Muscle layer of duodenum (tissue), 2 donors: ENCODE results near the gene MAP7.

Experiments
- H3K27ac ChIP-seq: one replicate; pipeline ENCODE4 v1.7.0; 2013; ENCODE audit warnings: mild to moderate bottlenecking, low read length
- H3K27me3 ChIP-seq: one replicate; pipeline ENCODE4 v1.7.0; 2013; ENCODE audit warnings: low read depth, mild to moderate bottlenecking, control low read depth, low read length
- H3K36me3 ChIP-seq, 2 donors: one replicate each; pipeline ENCODE4 v1.7.0; 2013; ENCODE audit warnings: low read length in 2 of 2, control low read depth in 1 of 2, mild to moderate bottlenecking in 1 of 2; ENCODE audit not compliant: insufficient read depth in 2 of 2, control insufficient read depth in 1 of 2
- H3K4me1 ChIP-seq, 2 donors: one replicate each; pipeline ENCODE4 v1.7.0; 2013; ENCODE audit warnings: low read length in 2 of 2, mild to moderate bottlenecking in 2 of 2, control low read depth in 1 of 2, moderate library complexity in 1 of 2; ENCODE audit not compliant: insufficient read depth in 2 of 2, control insufficient read depth in 1 of 2
- H3K4me3 ChIP-seq, 2 donors: one replicate each; pipeline ENCODE4 v1.7.0; 2013; ENCODE audit warnings: low read length in 2 of 2, low read depth in 1 of 2, mild to moderate bottlenecking in 1 of 2
- H3K9me3 ChIP-seq, 2 donors: one replicate each; pipeline ENCODE4 v1.7.0; 2013; ENCODE audit warnings: low read length in 2 of 2, control low read depth in 1 of 2, mild to moderate bottlenecking in 1 of 2; ENCODE audit not compliant: control insufficient read depth in 1 of 2
- donor health status: healthy.

Gene MAP7

DNA sequence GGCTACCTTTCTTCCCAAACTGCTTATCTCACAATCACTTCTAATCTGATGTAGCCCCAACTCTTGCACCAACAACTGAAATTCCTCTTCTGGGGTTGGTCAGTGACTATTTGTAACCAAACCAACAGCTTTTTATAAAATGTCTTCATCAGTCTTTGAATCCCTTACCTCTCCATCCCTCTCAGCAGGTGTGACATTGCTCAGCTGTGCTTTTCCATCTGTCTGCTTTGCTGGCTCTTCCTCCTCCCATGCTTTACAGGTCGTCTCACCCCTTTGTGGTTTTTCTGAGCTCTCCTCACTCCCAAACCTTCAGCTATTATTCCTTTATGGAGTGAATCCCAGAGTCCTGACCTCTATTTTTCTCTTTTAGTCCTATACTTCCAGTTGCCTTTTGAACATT, 5.9 kb downstream of the MAP7 start:
- Histone ChIP-seq H3K27me3 (no peaks in the 10 kb centered on the region), H3K4me3 (no peak overlapping the region), H3K4me1 (peaks cover 0 to under 1% of the 10 kb centered on the region in 2 donors), H3K9me3 (no peaks in the 10 kb centered on the region), H3K36me3 (no peaks in the 10 kb centered on the region), H3K27ac (no peak overlapping the region)

GRCh38 chr6:136541395-136541794, 8.8 kb downstream of the MAP7 start:
- H3K27ac ChIP-seq = no peak overlapping the region
- H3K9me3 ChIP-seq = no peaks in the 10 kb centered on the region
- H3K4me3 ChIP-seq = no peak overlapping the region
- no peaks in the 10 kb centered on the region for H3K36me3 ChIP-seq
- no peaks in the 10 kb centered on the region for H3K4me1 ChIP-seq
- H3K27me3 ChIP-seq = no peaks in the 10 kb centered on the region

DNA sequence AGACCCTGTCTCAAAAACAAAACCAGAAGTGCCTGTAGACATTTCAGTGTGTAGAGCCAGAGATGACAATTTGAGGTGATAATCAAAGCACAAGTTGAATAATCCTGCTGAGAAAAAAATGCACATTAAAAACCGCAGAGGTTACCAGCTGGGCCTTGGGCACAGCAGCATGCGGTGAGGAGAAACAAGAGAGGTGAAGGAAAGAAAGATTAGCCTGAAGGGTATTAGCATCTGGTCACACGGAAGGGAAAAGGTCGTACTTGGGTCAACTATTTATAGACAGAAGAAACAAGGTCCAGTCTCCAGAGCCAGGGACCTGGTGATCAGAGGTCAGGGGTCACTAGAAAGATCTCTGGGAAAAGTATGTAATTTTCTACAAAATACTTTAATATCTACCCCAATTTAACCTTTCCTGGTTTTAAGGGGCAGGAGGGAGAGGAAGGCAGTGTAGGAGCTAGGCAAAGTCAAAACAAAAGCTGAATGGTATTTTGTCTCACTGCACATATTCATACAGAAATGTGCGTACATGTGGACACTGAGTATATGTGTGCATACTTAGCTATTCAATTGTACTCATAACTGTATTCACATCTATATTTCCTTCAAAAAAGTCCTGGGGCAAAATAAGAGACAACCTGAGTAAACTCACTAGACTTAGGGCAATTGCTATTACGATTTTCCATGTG, 10.1 kb downstream of the MAP7 start:
- no peak overlapping the region for H3K27ac ChIP-seq
- no peaks in the 10 kb centered on the region for H3K27me3 ChIP-seq
- no peaks in the 10 kb centered on the region for H3K4me1 ChIP-seq

DNA sequence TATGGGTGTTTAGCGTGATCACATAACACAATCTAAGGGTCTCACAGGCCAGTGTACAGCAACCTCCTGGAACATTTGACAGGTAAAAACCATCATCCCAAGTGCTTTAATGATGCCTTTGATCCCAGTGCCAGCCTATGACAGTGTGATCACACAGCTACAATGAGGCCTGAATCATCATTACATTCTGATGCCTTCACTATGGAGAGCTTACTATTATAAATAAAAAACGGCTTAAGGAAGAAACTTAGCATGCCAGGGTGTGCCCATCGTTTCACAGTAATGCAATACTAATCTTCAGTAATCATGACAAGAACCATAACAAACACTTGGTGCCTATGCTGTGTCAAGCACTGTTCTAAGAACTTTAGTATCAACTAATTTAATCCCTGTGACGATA, 11.4 kb downstream of the MAP7 start:
- H3K27me3 ChIP-seq = no peaks in the 10 kb centered on the region
- H3K27ac ChIP-seq = no peak overlapping the region
- H3K9me3 ChIP-seq = no peaks in the 10 kb centered on the region
- no peak overlapping the region for H3K4me3 ChIP-seq
- H3K36me3 ChIP-seq = no peaks in the 10 kb centered on the region
- no peaks in the 10 kb centered on the region for H3K4me1 ChIP-seq

More for the DNA sequence above, 10.1 kb downstream of the MAP7 start:
- Histone ChIP-seq H3K36me3 (no peaks in the 10 kb centered on the region), H3K4me3 (no peak overlapping the region), H3K9me3 (no peaks in the 10 kb centered on the region)

- Histone ChIP-seq H3K9me3 (no peaks in the 10 kb centered on the region), H3K36me3 (no peaks in the 10 kb centered on the region), H3K27me3 (no peaks in the 10 kb centered on the region), H3K27ac (no peak overlapping the region), H3K4me1 (no peaks in the 10 kb centered on the region), H3K4me3 (no peak overlapping the region)
Observed at GRCh38 chr6:136535880-136536650, 14.2 kb downstream of the MAP7 start.

- H3K27me3 ChIP-seq = no peaks in the 10 kb centered on the region
- no peaks in the 10 kb centered on the region for H3K36me3 ChIP-seq
- H3K4me1 ChIP-seq = no peaks in the 10 kb centered on the region
- no peak overlapping the region for H3K27ac ChIP-seq
- no peaks in the 10 kb centered on the region for H3K9me3 ChIP-seq
- no peak overlapping the region for H3K4me3 ChIP-seq
Observed at GRCh38 chr6:136535017-136535765, 15.0 kb downstream of the MAP7 start.

GRCh38 chr6:136534268-136534667, 16.0 kb downstream of the MAP7 start:
- Histone ChIP-seq H3K27me3 (no peaks in the 10 kb centered on the region), H3K4me1 (no peaks in the 10 kb centered on the region), H3K36me3 (no peaks in the 10 kb centered on the region), H3K27ac (no peak overlapping the region), H3K4me3 (no peak overlapping the region), H3K9me3 (no peaks in the 10 kb centered on the region)

DNA sequence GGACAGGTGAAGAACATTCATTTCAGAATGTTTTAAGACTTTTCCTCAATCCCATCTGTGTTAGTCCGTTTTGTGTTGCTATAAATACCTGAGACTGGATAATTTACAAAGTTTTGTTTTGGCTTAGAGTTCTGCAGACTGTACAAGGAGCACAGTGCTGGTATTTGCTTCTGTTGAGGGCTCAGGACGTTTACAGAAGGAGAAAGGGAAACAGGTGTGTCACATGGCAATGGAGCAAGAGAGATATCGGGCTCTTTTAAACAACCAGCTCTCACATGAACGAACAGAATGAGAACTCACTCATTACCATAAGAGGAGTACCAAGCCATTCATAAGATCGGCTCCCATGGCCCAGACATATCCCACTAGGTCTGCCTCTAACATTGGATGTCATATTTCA, 16.7 kb downstream of the MAP7 start:
- H3K4me1 ChIP-seq = no peaks in the 10 kb centered on the region
- no peak overlapping the region for H3K27ac ChIP-seq
- no peaks in the 10 kb centered on the region for H3K36me3 ChIP-seq
- no peaks in the 10 kb centered on the region for H3K27me3 ChIP-seq
- H3K9me3 ChIP-seq = no peaks in the 10 kb centered on the region
- no peak overlapping the region for H3K4me3 ChIP-seq

DNA sequence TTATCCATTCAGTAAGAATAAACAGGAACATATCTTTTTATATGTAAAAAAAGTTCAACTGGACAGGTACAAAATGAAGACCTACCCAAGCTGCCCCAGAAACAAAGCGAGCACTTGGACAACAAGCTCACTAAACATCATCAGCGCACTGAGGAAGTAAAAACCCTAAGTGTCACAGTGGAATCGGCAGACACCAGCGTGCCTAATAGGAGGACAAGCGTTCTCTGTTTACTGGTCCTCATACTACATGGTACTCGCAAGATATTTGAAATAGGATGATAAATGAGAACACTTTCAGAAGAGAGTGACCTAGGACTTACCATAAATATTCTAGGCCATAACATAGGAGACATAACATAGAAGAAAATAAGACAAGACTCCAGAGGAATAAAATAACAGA, 18.2 kb downstream of the MAP7 start:
- no peak overlapping the region for H3K27ac ChIP-seq
- no peaks in the 10 kb centered on the region for H3K36me3 ChIP-seq
- H3K4me3 ChIP-seq = no peak overlapping the region
- H3K27me3 ChIP-seq = no peaks in the 10 kb centered on the region
- no peaks in the 10 kb centered on the region for H3K4me1 ChIP-seq
- no peaks in the 10 kb centered on the region for H3K9me3 ChIP-seq

DNA sequence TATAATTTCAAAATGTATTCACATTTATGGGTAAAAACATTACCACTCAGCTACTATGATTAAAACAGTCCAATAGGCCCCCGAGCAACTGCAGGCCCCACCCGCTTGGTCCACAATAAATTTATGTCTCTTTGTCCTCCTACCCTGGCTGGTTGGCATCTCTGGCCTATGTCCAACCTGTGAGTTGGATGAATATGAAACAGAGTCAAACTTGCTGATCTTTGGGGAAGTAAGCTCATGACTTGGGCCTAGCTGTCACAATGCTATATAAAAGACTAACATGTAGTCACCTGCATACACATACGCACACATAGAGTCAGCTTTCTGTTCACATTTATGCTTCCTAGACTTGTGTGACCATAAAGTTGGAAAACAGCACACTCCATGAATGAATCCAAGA, 20.5 kb downstream of the MAP7 start:
- Histone ChIP-seq H3K36me3 (no peaks in the 10 kb centered on the region), H3K9me3 (no peaks in the 10 kb centered on the region), H3K4me1 (peaks cover 0 to 10% of the 10 kb centered on the region in 2 donors), H3K4me3 (no peak overlapping the region), H3K27me3 (no peaks in the 10 kb centered on the region), H3K27ac (no peak overlapping the region)

- no peak overlapping the region for H3K27ac ChIP-seq
Observed at GRCh38 chr6:136528477-136528876, 21.7 kb downstream of the MAP7 start.

More at GRCh38 chr6:136528477-136528876, 21.7 kb downstream of the MAP7 start:
- Histone ChIP-seq H3K4me3 (no peak overlapping the region), H3K27me3 (no peaks in the 10 kb centered on the region), H3K9me3 (no peaks in the 10 kb centered on the region), H3K36me3 (no peaks in the 10 kb centered on the region), H3K4me1 (peaks cover 0 to 10% of the 10 kb centered on the region in 2 donors)
